Stimulated activated naive CD8-positive, alpha-beta T cell treated with anti-CD3 and anti-CD28 coated beads, Interleukin-15, Interleukin-2, amounts not matched to agents 100 U/mL and 50 U/mL, for 24 hours (primary cell): ENCODE measurements around the gene SLPI.

Experiments used
- ATAC-seq: fragments of 150-1000 bp; cut with Tn5 transposase; one replicate; pipeline ENCODE4 v1.10.0; 2021
- DNase-seq: peaks from one replicate; pipeline ENCODE4 v3.0.0; 2021

Gene SLPI

GRCh38 chr20:45254383-45255262 is at the start of gene SLPI:
Gene SLPI, minus strand, starts transcription at chr20:45254564. Its CDS starts 21 bp downstream, at chr20:45254543.
- DNase-seq = no peak
- no peak for ATAC-seq

GRCh38 chr20:45303586-45304463 is 49.5 kb upstream of the SLPI start:
- peak; percentile 80 for ATAC-seq

GRCh38 chr20:45301824-45302271 is 47.5 kb upstream of the SLPI start:
- DNase-seq (no peak), ATAC-seq (peak; percentile 6)

More at GRCh38 chr20:45303586-45304463, 49.5 kb upstream of the SLPI start:
- DNase-seq = no peak

GRCh38 chr20:45300961-45301360 is 46.6 kb upstream of the SLPI start:
- ATAC-seq = peak; percentile 49
- DNase-seq = peak; percentile 63

DNA sequence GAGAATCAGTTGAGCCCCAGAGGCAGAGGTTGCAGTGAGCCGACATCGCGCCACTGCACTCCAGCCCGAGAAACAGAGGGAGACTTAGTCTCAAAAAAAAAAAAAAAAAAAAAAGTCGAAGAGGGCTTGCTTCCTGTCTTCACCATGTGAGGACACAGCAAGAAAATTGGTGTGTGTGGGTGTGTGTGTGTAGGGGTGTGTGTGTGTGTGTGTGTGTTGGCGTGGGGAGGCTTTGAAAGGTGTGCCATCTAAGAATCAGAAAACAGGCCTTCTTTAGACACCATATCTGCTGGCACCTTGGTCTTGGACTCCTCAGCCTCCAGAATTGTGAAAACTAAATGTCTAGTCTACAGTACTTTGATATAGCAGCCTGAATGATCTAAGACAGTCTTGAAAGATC is 45.4 kb upstream of the SLPI start:
- no peak for ATAC-seq
- no peak for DNase-seq

GRCh38 chr20:45297786-45298497 is 43.6 kb upstream of the SLPI start:
- no peak for ATAC-seq
- no peak for DNase-seq

DNA sequence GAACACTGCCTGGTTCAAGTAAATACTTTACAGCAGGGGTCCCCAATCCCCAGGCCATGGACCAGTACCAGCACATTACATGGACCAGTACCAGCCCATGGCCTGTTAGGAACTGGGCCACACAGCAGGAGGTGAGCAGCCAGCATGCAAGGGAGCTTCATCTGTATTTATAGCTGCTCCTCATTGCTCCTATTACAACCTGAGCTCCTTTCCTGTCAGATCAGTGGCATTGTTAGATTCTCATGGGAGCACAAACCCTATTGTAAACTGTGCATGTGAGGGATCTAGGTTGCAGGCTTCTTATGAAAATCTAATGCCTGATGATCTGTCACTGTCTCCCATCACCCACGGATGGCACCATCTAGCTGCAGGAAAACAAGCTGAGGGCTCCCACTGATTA is 40.3 kb upstream of the SLPI start:
- DNase-seq = no peak
- ATAC-seq = no peak

- DNase-seq = no peak
- no peak for ATAC-seq
Measured at GRCh38 chr20:45294003-45294368, 39.6 kb upstream of the SLPI start.

GRCh38 chr20:45293041-45294002 is 39.0 kb upstream of the SLPI start:
- DNase-seq = peak; percentile 91
- peak; percentile 83 for ATAC-seq

DNA sequence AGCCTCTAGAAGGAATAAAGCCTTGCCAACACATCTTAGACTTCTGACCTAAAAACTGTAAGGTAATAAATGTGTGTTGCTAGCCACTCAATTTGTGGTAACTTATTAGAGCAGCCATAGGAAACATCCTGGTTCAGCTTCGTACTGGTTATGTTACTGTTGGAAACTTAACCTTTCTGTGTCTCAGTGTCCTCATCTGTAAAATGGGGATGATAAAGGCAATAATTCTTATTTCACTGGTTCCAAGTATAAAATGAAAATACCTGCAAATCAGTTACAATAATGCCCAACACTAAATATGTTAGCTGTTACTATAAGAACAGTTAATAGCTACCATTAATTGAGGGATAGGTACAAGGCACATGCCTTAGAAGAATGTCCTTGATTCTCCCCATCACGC is 38.0 kb upstream of the SLPI start:
- DNase-seq (no peak), ATAC-seq (no peak)

GRCh38 chr20:45291526-45291925 is 37.2 kb upstream of the SLPI start:
- ATAC-seq (no peak), DNase-seq (no peak)

DNA sequence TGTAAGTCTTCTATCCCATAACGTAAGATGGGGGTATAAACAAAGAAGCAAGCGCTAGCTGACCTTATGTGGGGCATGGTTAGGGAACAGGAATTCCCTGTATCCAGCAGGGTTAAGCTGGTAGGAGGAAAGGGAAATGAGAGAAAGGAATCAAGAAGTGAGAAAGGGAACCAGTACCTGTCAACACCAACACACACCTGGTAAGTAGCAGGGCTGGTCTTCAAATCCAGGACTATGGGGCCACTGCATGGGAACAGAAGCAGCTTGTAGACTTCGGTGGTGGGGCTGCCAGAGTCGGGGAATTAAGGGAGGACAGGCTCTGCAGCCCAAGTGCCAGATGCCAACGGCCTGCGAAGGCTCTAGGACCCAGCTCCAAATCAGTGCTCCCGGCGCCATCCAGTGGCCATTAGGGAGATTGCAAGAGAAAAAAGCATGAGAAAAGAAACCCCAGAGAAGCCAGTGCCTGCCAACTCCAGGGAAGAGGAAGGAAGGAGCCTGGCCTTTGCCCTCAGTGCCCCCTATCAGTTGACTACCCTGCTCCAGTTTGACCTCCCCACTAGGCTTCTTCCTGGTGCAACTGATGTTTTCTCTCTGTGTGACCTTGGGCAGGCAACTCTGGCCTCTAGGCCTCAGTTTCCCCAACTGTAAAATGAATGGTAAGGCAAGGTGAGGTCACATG is 36.5 kb upstream of the SLPI start:
- DNase-seq (peak; percentile 73), ATAC-seq (peak; percentile 49)

DNA sequence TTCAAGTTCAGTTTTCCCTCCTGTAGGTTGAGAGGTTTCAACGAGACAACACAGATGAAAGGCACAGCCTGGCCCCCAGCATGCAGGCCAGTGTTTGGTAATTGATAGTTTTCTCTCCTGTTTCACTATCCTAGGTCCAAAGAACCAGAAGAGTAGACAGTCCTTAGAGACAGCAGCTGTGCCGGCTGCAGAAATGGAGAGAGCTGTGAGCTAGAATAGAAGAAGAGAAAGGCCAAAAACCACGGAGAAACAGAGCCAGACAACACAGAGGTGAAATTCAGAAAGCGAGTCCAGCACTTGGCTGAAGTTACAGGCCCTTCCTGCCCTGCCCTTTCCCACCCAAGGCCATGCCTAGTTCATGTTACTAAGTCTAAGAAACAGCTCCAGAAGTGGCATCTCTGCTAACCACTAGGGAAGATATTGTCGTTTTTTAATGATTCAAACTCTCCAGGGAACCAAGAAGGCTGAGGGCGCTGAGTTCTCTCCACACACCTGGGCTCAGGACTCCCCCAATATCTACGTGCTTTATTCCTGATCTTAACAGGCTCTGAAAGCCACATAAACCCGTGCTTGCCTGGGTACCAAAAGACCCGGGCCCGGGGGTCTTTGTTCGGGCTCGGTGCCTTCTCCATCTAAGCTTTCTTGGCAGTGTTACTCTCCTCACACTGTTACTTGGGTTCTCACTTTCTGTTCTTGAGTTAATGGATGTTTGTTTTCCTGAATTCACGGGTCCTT is 35.7 kb upstream of the SLPI start:
- DNase-seq (no peak), ATAC-seq (no peak)

- DNase-seq (no peak), ATAC-seq (no peak)
Measured at GRCh38 chr20:45288860-45289259, 34.5 kb upstream of the SLPI start.

DNA sequence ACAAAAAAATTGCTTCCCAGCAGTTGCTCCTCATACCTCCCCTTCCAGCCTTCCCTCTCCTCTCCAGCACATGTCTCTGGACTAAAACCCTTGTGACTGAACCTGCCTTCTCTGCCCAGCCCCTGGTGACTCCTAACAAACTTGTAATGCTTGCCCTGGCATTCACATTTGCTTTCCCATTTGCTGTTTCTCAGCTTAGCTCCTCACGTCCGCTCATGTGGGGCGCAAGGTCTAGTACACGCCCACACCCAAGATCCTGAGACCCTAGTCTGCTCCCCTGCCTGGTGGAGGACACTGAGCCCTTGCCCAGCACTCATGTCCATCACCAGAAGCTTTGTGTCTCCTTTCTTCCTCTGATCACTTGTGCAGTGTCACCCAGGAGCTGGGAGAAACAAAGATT is 34.0 kb upstream of the SLPI start:
- no peak for ATAC-seq
- DNase-seq = no peak

DNA sequence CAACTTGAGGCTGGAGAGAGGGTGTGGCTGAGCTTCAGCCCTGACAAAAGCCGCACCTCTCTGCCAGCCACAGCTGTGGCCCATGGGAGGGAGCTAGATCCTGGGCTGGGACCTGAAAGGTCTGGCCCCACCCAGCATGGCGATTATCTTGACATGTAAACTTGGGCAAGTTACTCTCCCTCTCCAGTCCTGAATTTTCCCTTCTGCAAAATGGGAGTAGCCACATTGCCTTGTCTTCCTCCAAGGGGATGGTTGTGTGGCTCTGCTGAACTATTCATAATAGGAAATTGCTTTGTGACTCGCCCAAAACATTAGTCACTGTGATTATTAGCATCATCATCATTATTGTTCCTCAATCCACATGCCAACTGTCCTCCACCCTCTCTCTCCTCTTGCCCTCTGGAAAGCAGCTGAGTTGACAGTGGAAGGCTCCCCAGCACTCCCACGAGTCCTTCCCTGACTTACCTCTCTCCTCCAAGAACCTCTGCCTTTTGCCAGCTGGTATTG is 29.2 kb upstream of the SLPI start:
- DNase-seq (no peak), ATAC-seq (no peak)

- DNase-seq = no peak
- ATAC-seq = no peak
Measured at GRCh38 chr20:45282700-45283550, 28.6 kb upstream of the SLPI start.

DNA sequence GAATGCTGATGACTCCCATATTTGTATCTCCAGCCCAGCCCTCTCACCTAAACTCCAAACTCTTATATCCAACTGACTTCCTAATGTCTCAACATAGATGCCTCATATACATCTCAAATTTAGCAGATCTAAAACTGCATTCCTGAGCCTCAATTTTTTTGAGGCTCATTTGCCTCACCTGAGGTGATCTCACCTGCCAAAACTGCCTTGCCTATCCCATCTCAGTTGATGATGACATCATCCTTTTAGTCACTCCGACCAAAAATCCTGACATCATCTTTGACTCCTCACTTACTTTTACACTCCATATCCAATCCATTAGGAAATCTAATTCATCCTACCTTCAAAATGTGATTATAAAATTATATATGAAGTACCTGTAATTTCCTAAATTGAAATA is 25.6 kb upstream of the SLPI start:
- ATAC-seq = no peak
- DNase-seq = no peak

- DNase-seq (no peak), ATAC-seq (no peak)
Measured at GRCh38 chr20:45275338-45275737, 21.0 kb upstream of the SLPI start.
